Measurements from ENCODE around the gene LLGL2.

The LLGL2 gene

GRCh38 chr17:75616521-75617122 lies 91.1 kb downstream of the LLGL2 start:
- DNase-seq (ENCODE audit: low spot score), result no peak
- TF ChIP-seq CTCF (IDR thresholded peaks at IDR 0.05; ENCODE audit: extremely low read depth, insufficient read depth, missing control alignments), result no peak
- in situ Hi-C loops (cut with MboI; ENCODE audit: low pct_unique_long_range_greater_than_20kb, low sequenced_read_pairs, unreplicated experiment), result no loop called here

GRCh38 chr17:75617218-75617617 lies 91.7 kb downstream of the LLGL2 start:
- TF ChIP-seq CTCF (IDR thresholded peaks at IDR 0.05; ENCODE audit: extremely low read depth, insufficient read depth, missing control alignments), result no peak
- in situ Hi-C loops (cut with MboI; ENCODE audit: low pct_unique_long_range_greater_than_20kb, low sequenced_read_pairs, unreplicated experiment), result no loop called here
- DNase-seq (ENCODE audit: low spot score), result no peak

GRCh38 chr17:75617675-75618074 lies 92.2 kb downstream of the LLGL2 start:
- no peak for DNase-seq (ENCODE audit: low spot score)
- in situ Hi-C loops (cut with MboI; ENCODE audit: low pct_unique_long_range_greater_than_20kb, low sequenced_read_pairs, unreplicated experiment), result no loop called here
- no peak for TF ChIP-seq CTCF (IDR thresholded peaks at IDR 0.05; ENCODE audit: extremely low read depth, insufficient read depth, missing control alignments)

GRCh38 chr17:75619506-75620431 lies 94.3 kb downstream of the LLGL2 start:
- peak; percentile 40 for TF ChIP-seq CTCF (IDR thresholded peaks at IDR 0.05; ENCODE audit: extremely low read depth, insufficient read depth, missing control alignments)
- in situ Hi-C loops (cut with MboI; ENCODE audit: low pct_unique_long_range_greater_than_20kb, low sequenced_read_pairs, unreplicated experiment), result no loop called here
- DNase-seq (ENCODE audit: low spot score), result no peak

- no peak for DNase-seq (ENCODE audit: low spot score)
- in situ Hi-C loops (cut with MboI; ENCODE audit: low pct_unique_long_range_greater_than_20kb, low sequenced_read_pairs, unreplicated experiment), result no loop called here
- TF ChIP-seq CTCF (IDR thresholded peaks at IDR 0.05; ENCODE audit: extremely low read depth, insufficient read depth, missing control alignments), result no peak
These were observed 96.0 kb downstream of the LLGL2 start for GRCh38 chr17:75621489-75621888.

GRCh38 chr17:75622076-75622475 lies 96.6 kb downstream of the LLGL2 start:
- in situ Hi-C loops (cut with MboI; ENCODE audit: low pct_unique_long_range_greater_than_20kb, low sequenced_read_pairs, unreplicated experiment), result no loop called here
- DNase-seq (ENCODE audit: low spot score), result no peak

More at GRCh38 chr17:75622076-75622475, 96.6 kb downstream of the LLGL2 start:
- no peak for TF ChIP-seq CTCF (IDR thresholded peaks at IDR 0.05; ENCODE audit: extremely low read depth, insufficient read depth, missing control alignments)
